Neural cell (in vitro differentiated cells): Measurements from ENCODE around the gene ALK. TPM values are rescaled to one million over a fixed set of nuclear protein-coding genes. Genes with fewer than 3 reads are reported as not detected.

Experiments used
- H2AFZ ChIP-seq: fragments of 200-600, 300-800 bp; sonication (generic), shearing (Covaris generic); 2 replicates; pipeline ENCODE4 v1.6.0; 2014; ENCODE audit warnings: low read depth, mild to moderate bottlenecking, antibody characterized with exemption, low read length, moderate library complexity
- H3F3A ChIP-seq: fragments of 200-600 bp; shearing (Covaris generic); 2 replicates; pipeline ENCODE4 v1.6.1; 2016; ENCODE audit warnings: mild to moderate bottlenecking, moderate library complexity, mixed read lengths, antibody characterized with exemption, low read length; ENCODE audit not compliant: insufficient read depth, poor library complexity, severe bottlenecking
- H3K27ac ChIP-seq: fragments of 200-600, 300-800 bp; sonication (generic), shearing (Covaris generic); 2 replicates; pipeline ENCODE4 v1.5.1; 2014; ENCODE audit warnings: mild to moderate bottlenecking, low read length, moderate library complexity
- H3K27me3 ChIP-seq: fragments of 300-800, 200-600 bp; sonication (generic), shearing (Covaris generic); 2 replicates; pipeline ENCODE4 v1.6.0; 2014; ENCODE audit warnings: mild to moderate bottlenecking, low read depth, low read length, moderate library complexity; ENCODE audit not compliant: insufficient read depth
- H3K36me3 ChIP-seq: fragments of 300-800, 200-600 bp; sonication (generic), shearing (Covaris generic); 2 replicates; pipeline ENCODE4 v1.5.1; 2014; ENCODE audit warnings: mild to moderate bottlenecking, antibody characterized with exemption, low read length, moderate library complexity; ENCODE audit not compliant: insufficient read depth
- H3K4me2 ChIP-seq: fragments of 300-800, 200-600 bp; sonication (generic), shearing (Covaris generic); 2 replicates; pipeline ENCODE4 v1.6.0; 2014; ENCODE audit warnings: mild to moderate bottlenecking, low read length
- H3K4me3 ChIP-seq: fragments of 300-800, 200-600 bp; sonication (generic), shearing (Covaris generic); 2 replicates; pipeline ENCODE4 v1.5.1; 2014; ENCODE audit warnings: mild to moderate bottlenecking, low read length, moderate library complexity
- H3K79me2 ChIP-seq: fragments of 200-600 bp; shearing (Covaris generic); replicated peaks from 2 replicates; pipeline ENCODE4 v1.6.0; 2014; ENCODE audit warnings: mild to moderate bottlenecking, low read length, moderate library complexity; ENCODE audit not compliant: insufficient read depth
- H3K9ac ChIP-seq: fragments of 300-800, 200-600 bp; sonication (generic), shearing (Covaris generic); 2 replicates; pipeline ENCODE4 v1.6.1; 2016; ENCODE audit warnings: mild to moderate bottlenecking, low read length, mixed read lengths
- H3K9me2 ChIP-seq: fragments of 200-600 bp; shearing (Covaris generic); 2 replicates; pipeline ENCODE4 v1.6.1; 2016; ENCODE audit warnings: mild to moderate bottlenecking, low read length, mixed read lengths; ENCODE audit not compliant: insufficient read depth
- H3K9me3 ChIP-seq: fragments of 200-600, 300-800 bp; sonication (generic), shearing (Covaris generic); 2 replicates; pipeline ENCODE4 v1.6.1; 2016; ENCODE audit warnings: mild to moderate bottlenecking, mixed run types, low read length, moderate library complexity, mixed read lengths
- H4K20me1 ChIP-seq: fragments of 200-600 bp; shearing (Covaris generic); 2 replicates; pipeline ENCODE4 v1.6.1; 2016; ENCODE audit warnings: mild to moderate bottlenecking, mixed run types; ENCODE audit not compliant: insufficient read depth
- EP300 ChIP-seq: fragments of 450-650 bp; conservative IDR thresholded peaks from 2 replicates; pipeline ENCODE4 v1.6.1; 2014; ENCODE audit warnings: antibody characterized with exemption, mild to moderate bottlenecking, moderate library complexity; ENCODE audit not compliant: poor library complexity, severe bottlenecking
- EZH2 ChIP-seq: fragments of 200-600, 300-800 bp; shearing (Covaris generic), sonication (generic); IDR thresholded peaks from 2 replicates; pipeline ENCODE4 v1.6.1; 2014; ENCODE audit warnings: antibody characterized with exemption, low read length, borderline replicate concordance, mild to moderate bottlenecking; ENCODE audit not compliant: insufficient read depth, poor library complexity, severe bottlenecking
- MXI1 ChIP-seq: fragments of 450-650 bp; conservative IDR thresholded peaks from 2 replicates; pipeline ENCODE4 v1.6.1; 2014; ENCODE audit warnings: antibody characterized with exemption, mild to moderate bottlenecking; ENCODE audit not compliant: poor library complexity, severe bottlenecking
- POLR2AphosphoS5 ChIP-seq: IDR thresholded peaks from 2 replicates; pipeline ENCODE4 v1.6.1; 2012
- RAD21 ChIP-seq: fragments of 450-650 bp; conservative IDR thresholded peaks from 2 replicates; pipeline ENCODE4 v1.6.1; 2014; ENCODE audit warnings: antibody characterized with exemption, mild to moderate bottlenecking, moderate library complexity
- SMC3 ChIP-seq: fragments of 450-650 bp; conservative IDR thresholded peaks from 2 replicates; pipeline ENCODE4 v1.6.1; 2014; ENCODE audit warnings: antibody characterized with exemption, mild to moderate bottlenecking, moderate library complexity; ENCODE audit not compliant: poor library complexity
- TAF1 ChIP-seq: IDR thresholded peaks from 2 replicates; pipeline ENCODE4 v1.6.1; 2012; ENCODE audit warnings: low read depth
- polyA plus RNA-seq: library from polyadenylated mRNA; depleted of rRNA; stranded (reverse); fragments of >200 nt; gene quantifications from 2 replicates; pipeline ENCODE4 v1.2.3, GENCODE V29; 2014
- TF ChIP-seq, protein P1 (sequence below): IDR thresholded peaks from 2 replicates; pipeline ENCODE4 v1.6.1; 2012; ENCODE audit warnings: borderline replicate concordance
- TF ChIP-seq, protein P2 (sequence below): fragments of 450-650 bp; IDR thresholded peaks from 2 replicates; pipeline ENCODE4 v1.5.1; 2014; ENCODE audit warnings: antibody characterized with exemption, mild to moderate bottlenecking, moderate library complexity; ENCODE audit not compliant: poor library complexity, severe bottlenecking

The ALK gene
- polyA plus RNA-seq, 1 donor from 2014 or later, result 7.1 TPM

DNA sequence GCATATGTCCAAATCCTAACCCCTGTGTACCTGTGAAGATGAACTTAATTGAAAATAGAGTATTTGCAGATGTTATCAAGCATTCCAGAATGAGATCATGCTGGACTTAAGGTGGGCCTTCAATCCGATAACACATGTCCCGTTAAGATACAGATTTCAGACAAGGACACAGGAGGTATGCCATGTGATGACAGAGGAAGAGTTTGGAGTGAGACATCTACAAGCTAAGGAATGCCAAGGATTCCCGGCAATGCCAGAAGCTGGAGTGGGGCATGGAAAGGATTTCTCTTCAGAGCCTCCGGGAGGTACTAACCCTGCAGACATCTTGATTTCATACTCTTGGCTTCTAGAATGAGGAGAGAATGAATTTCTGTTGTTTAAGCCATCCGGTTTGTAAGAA is 231.7 kb downstream of the ALK start:
- no peak overlapping the region for H3K27ac ChIP-seq
- H3K4me2 ChIP-seq, result no peak overlapping the region
- no peaks in the 10 kb centered on the region for H3F3A ChIP-seq
- no peak overlapping the region for H2AFZ ChIP-seq
- no peaks in the 10 kb centered on the region for H3K79me2 ChIP-seq
- H3K27me3 ChIP-seq, result no peaks in the 10 kb centered on the region
- no peak overlapping the region for H3K9ac ChIP-seq
- no peaks in the 10 kb centered on the region for H3K9me2 ChIP-seq
- H3K9me3 ChIP-seq, result peaks cover 5% of the 10 kb centered on the region
- TF ChIP-seq SMC3, result no peak
- TF ChIP-seq, protein P1, sequence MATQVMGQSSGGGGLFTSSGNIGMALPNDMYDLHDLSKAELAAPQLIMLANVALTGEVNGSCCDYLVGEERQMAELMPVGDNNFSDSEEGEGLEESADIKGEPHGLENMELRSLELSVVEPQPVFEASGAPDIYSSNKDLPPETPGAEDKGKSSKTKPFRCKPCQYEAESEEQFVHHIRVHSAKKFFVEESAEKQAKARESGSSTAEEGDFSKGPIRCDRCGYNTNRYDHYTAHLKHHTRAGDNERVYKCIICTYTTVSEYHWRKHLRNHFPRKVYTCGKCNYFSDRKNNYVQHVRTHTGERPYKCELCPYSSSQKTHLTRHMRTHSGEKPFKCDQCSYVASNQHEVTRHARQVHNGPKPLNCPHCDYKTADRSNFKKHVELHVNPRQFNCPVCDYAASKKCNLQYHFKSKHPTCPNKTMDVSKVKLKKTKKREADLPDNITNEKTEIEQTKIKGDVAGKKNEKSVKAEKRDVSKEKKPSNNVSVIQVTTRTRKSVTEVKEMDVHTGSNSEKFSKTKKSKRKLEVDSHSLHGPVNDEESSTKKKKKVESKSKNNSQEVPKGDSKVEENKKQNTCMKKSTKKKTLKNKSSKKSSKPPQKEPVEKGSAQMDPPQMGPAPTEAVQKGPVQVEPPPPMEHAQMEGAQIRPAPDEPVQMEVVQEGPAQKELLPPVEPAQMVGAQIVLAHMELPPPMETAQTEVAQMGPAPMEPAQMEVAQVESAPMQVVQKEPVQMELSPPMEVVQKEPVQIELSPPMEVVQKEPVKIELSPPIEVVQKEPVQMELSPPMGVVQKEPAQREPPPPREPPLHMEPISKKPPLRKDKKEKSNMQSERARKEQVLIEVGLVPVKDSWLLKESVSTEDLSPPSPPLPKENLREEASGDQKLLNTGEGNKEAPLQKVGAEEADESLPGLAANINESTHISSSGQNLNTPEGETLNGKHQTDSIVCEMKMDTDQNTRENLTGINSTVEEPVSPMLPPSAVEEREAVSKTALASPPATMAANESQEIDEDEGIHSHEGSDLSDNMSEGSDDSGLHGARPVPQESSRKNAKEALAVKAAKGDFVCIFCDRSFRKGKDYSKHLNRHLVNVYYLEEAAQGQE, result no peak
- TF ChIP-seq EZH2, result no peak
- no peak for TF ChIP-seq EP300
- TF ChIP-seq MXI1, result no peak
- H3K36me3 ChIP-seq, result no peaks in the 10 kb centered on the region
- no peak overlapping the region for H3K4me3 ChIP-seq
- no peaks in the 10 kb centered on the region for H4K20me1 ChIP-seq

DNA sequence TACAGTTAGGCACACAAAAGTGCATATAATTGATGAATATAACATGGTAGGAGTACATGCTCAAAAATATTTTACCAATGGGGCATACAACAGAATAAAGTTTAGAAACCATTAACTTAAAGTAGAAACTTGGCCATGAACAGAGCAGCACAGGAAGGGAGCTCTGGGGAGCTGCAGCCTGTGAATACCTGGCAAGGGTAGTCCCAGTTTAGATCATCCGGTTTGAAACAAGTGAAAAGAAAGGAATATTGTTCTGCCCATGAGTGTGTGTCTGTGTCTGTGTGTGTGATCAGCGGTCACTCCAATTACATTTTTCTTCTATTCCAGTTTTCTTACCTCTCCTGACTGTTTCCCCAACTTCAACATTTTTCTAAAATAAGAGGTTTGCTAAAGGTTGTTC is 233.0 kb downstream of the ALK start:
- no peaks in the 10 kb centered on the region for H3K79me2 ChIP-seq
- no peak overlapping the region for H2AFZ ChIP-seq
- H3K27ac ChIP-seq, result no peak overlapping the region
- H3K27me3 ChIP-seq, result no peaks in the 10 kb centered on the region
- H3K36me3 ChIP-seq, result no peaks in the 10 kb centered on the region
- H3K9me2 ChIP-seq, result no peaks in the 10 kb centered on the region
- H3K9ac ChIP-seq, result no peak overlapping the region
- peaks cover 5% of the 10 kb centered on the region for H3K9me3 ChIP-seq
- TF ChIP-seq, protein P2, sequence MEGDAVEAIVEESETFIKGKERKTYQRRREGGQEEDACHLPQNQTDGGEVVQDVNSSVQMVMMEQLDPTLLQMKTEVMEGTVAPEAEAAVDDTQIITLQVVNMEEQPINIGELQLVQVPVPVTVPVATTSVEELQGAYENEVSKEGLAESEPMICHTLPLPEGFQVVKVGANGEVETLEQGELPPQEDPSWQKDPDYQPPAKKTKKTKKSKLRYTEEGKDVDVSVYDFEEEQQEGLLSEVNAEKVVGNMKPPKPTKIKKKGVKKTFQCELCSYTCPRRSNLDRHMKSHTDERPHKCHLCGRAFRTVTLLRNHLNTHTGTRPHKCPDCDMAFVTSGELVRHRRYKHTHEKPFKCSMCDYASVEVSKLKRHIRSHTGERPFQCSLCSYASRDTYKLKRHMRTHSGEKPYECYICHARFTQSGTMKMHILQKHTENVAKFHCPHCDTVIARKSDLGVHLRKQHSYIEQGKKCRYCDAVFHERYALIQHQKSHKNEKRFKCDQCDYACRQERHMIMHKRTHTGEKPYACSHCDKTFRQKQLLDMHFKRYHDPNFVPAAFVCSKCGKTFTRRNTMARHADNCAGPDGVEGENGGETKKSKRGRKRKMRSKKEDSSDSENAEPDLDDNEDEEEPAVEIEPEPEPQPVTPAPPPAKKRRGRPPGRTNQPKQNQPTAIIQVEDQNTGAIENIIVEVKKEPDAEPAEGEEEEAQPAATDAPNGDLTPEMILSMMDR, result no peak
- no peak overlapping the region for H3K4me2 ChIP-seq
- H4K20me1 ChIP-seq, result no peaks in the 10 kb centered on the region
- no peak overlapping the region for H3K4me3 ChIP-seq
- no peaks in the 10 kb centered on the region for H3F3A ChIP-seq

DNA sequence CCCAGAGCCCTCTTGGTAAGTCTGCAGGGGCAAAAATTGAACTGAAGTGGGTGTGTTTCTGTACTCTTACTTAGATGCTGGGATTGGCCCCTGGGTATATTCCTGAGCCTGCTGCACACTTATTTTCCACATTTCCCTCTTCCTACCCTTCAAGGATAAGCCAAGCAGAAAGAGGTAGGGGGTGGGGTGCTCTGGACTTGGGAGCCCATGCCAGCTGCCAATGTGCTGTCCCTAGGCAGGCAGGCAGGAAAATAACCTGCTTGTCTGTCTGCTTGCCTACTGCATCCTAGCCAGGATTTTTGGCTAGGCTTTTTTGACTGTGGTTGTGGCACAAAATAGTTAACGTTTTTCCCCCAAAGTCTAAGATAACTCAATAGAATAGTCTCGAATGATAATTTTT is 234.3 kb downstream of the ALK start:
- Histone ChIP-seq H3K27ac (no peak overlapping the region), H4K20me1 (no peaks in the 10 kb centered on the region), H3F3A (no peaks in the 10 kb centered on the region), H3K4me3 (no peak overlapping the region), H3K9me3 (no peaks in the 10 kb centered on the region), H3K79me2 (no peaks in the 10 kb centered on the region), H2AFZ (no peak overlapping the region), H3K27me3 (no peaks in the 10 kb centered on the region), H3K4me2 (no peak overlapping the region), H3K9ac (no peak overlapping the region), H3K36me3 (no peaks in the 10 kb centered on the region), H3K9me2 (no peaks in the 10 kb centered on the region)
- TF ChIP-seq EP300 (no peak), RAD21 (no peak), SMC3 (no peak), MXI1 (no peak), EZH2 (no peak), POLR2AphosphoS5 (no peak), TAF1 (no peak)
- TF ChIP-seq, protein P2, result no peak
- TF ChIP-seq, protein P1, result no peak
